SK-N-SH treated with all-trans-retinoic acid at 6 μM for 48 hours (cell line): ENCODE data around the gene CTF1.
A peak's percentile ranks its signal among the peaks of the same experiment; 100 is the strongest.

Experiments
- ATAC-seq: fragments of 200-7000 bp; cut with Tn5 transposase; 3 replicates; pipeline ENCODE4 v1.9.1; 2020; ENCODE audit warnings: mild to moderate bottlenecking, moderate library complexity
- ARNTL ChIP-seq: fragments of 450-650 bp; formaldehyde crosslinking; IDR thresholded peaks from 2 replicates; pipeline ENCODE4 v1.5.0; 2020; ENCODE audit warnings: low read depth, mild to moderate bottlenecking, moderate library complexity, borderline replicate concordance
- CREB5 ChIP-seq: fragments of 250-450 bp; sonication (Bioruptor Pico); IDR thresholded peaks from 2 replicates; pipeline ENCODE4 v1.5.1; 2020; ENCODE audit warnings: low read depth, mild to moderate bottlenecking, moderate library complexity
- CSDC2 ChIP-seq: fragments of 250-450 bp; sonication (Bioruptor Pico); IDR thresholded peaks from 2 replicates; pipeline ENCODE4 v1.5.0; 2020; ENCODE audit warnings: mild to moderate bottlenecking, moderate library complexity
- ESRRG ChIP-seq: fragments of 250-450 bp; sonication (Bioruptor Pico); IDR thresholded peaks from 2 replicates; pipeline ENCODE4 v1.6.1; 2021; ENCODE audit warnings: mild to moderate bottlenecking
- GLIS3 ChIP-seq: fragments of 250-450 bp; sonication (Bioruptor Pico); IDR thresholded peaks from 2 replicates; pipeline ENCODE4 v1.5.0; 2020; ENCODE audit warnings: mild to moderate bottlenecking, moderate library complexity
- POU6F1 ChIP-seq: fragments of 250-450 bp; sonication (Bioruptor Pico); IDR thresholded peaks from 2 replicates; pipeline ENCODE4 v1.8.0; 2021; ENCODE audit warnings: low read depth, mild to moderate bottlenecking, moderate library complexity, borderline replicate concordance
- RARB ChIP-seq: fragments of 250-450 bp; sonication (Bioruptor Pico); IDR thresholded peaks from 2 replicates; pipeline ENCODE4 v1.8.0; 2021; ENCODE audit warnings: mild to moderate bottlenecking, moderate library complexity
- TCF4 ChIP-seq: fragments of 250-450 bp; sonication (Bioruptor Pico); IDR thresholded peaks from 2 replicates; pipeline ENCODE4 v1.8.0; 2021; ENCODE audit warnings: mild to moderate bottlenecking, moderate library complexity, borderline replicate concordance
- TOX ChIP-seq: fragments of 250-450 bp; sonication (Bioruptor Pico); IDR thresholded peaks from 2 replicates; pipeline ENCODE4 v1.8.0; 2021; ENCODE audit warnings: mild to moderate bottlenecking, moderate library complexity, borderline replicate concordance
- ZC3H10 ChIP-seq: fragments of 250-450 bp; sonication (Bioruptor Pico); IDR thresholded peaks from 2 replicates; pipeline ENCODE4 v1.5.1; 2021; ENCODE audit warnings: mild to moderate bottlenecking, moderate library complexity
- ZFP3 ChIP-seq: fragments of 250-450 bp; sonication (Bioruptor Pico); IDR thresholded peaks from 2 replicates; pipeline ENCODE4 v1.5.0; 2020; ENCODE audit warnings: mild to moderate bottlenecking, moderate library complexity
- ZNF565 ChIP-seq: fragments of 450-650 bp; formaldehyde crosslinking; conservative IDR thresholded peaks from 2 replicates; pipeline ENCODE4 v1.5.0; 2020; ENCODE audit warnings: low read depth, mild to moderate bottlenecking, moderate library complexity
- ZNF70 ChIP-seq: fragments of 450-650 bp; formaldehyde crosslinking; IDR thresholded peaks from 2 replicates; pipeline ENCODE4 v1.5.0; 2020; ENCODE audit warnings: mild to moderate bottlenecking, moderate library complexity
- ZNF8 ChIP-seq: fragments of 450-650 bp; formaldehyde crosslinking; IDR thresholded peaks from 2 replicates; pipeline ENCODE4 v1.5.0; 2020; ENCODE audit warnings: mild to moderate bottlenecking, moderate library complexity
- TF ChIP-seq, protein P1 (sequence below): fragments of 250-450 bp; sonication (Bioruptor Pico); IDR thresholded peaks from 2 replicates; pipeline ENCODE4 v1.8.0; 2020; ENCODE audit warnings: mild to moderate bottlenecking, moderate library complexity, borderline replicate concordance

CTF1 gene

DNA sequence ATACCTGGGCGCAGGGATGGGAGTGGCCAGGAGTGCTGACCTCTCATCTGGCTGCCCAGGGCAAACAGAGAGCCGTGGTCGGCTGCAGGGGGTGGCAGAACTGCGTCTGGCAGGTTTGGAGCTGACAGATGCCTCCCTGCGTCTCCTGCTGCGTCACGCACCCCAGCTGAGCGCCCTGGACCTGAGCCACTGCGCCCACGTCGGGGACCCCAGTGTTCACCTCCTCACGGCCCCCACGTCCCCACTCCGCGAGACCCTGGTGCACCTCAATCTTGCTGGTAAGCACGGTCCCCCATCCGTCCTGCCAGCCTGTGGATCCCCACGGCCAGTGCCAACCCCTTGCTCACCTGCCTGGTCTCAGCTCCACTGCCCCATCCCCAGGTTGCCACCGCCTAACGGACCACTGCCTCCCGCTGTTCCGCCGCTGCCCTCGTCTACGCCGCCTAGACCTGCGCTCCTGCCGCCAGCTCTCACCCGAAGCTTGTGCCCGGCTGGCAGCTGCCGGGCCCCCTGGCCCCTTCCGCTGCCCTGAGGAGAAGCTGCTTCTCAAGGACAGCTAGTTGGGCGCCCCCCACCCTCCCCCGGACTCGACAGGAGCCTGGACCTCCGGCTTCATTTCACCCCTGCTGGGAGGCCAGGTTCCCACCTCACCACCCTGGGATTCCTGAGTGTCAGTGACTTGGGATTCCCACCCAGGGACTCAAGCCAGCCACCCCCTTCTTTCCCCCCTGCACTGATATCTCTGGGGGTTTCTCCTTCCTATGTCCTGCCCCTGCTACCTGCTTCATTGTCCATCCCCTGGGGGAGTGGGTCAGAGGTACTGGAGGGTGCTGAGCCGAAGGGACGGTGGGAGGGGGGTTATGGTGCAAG lies 50.5 kb downstream of the CTF1 start:
- TF ChIP-seq ARNTL (no peak), TCF4 (CRISPR knock-in tag) (no peak)
- TF ChIP-seq, protein P1, sequence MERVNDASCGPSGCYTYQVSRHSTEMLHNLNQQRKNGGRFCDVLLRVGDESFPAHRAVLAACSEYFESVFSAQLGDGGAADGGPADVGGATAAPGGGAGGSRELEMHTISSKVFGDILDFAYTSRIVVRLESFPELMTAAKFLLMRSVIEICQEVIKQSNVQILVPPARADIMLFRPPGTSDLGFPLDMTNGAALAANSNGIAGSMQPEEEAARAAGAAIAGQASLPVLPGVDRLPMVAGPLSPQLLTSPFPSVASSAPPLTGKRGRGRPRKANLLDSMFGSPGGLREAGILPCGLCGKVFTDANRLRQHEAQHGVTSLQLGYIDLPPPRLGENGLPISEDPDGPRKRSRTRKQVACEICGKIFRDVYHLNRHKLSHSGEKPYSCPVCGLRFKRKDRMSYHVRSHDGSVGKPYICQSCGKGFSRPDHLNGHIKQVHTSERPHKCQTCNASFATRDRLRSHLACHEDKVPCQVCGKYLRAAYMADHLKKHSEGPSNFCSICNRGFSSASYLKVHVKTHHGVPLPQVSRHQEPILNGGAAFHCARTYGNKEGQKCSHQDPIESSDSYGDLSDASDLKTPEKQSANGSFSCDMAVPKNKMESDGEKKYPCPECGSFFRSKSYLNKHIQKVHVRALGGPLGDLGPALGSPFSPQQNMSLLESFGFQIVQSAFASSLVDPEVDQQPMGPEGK (CRISPR knock-in tag): no peak
- no peak for ATAC-seq

GRCh38 chr16:30947541-30947858 lies 51.1 kb downstream of the CTF1 start:
- ATAC-seq: no peak
- no peak for TF ChIP-seq CSDC2
- no peak for TF ChIP-seq POU6F1 (CRISPR knock-in tag)
- TF ChIP-seq CREB5 (CRISPR knock-in tag): no peak
- no peak for TF ChIP-seq TOX (CRISPR knock-in tag)
- no peak for TF ChIP-seq RARB (CRISPR knock-in tag)
- TF ChIP-seq ZNF8 (CRISPR knock-in tag): no peak
- TF ChIP-seq ZNF70 (CRISPR knock-in tag): no peak
- TF ChIP-seq ARNTL: no peak
- TF ChIP-seq ZFP3: no peak
- TF ChIP-seq, all 23 proteins: peak for 0

- TF ChIP-seq ESRRG (CRISPR knock-in tag) (no peak), ZNF565 (CRISPR knock-in tag) (no peak), ZNF70 (CRISPR knock-in tag) (no peak)
- TF ChIP-seq, all 23 proteins: peak for 0
- peak; percentile 76 for ATAC-seq
Observed at GRCh38 chr16:30947859-30948666, 51.6 kb downstream of the CTF1 start.

DNA sequence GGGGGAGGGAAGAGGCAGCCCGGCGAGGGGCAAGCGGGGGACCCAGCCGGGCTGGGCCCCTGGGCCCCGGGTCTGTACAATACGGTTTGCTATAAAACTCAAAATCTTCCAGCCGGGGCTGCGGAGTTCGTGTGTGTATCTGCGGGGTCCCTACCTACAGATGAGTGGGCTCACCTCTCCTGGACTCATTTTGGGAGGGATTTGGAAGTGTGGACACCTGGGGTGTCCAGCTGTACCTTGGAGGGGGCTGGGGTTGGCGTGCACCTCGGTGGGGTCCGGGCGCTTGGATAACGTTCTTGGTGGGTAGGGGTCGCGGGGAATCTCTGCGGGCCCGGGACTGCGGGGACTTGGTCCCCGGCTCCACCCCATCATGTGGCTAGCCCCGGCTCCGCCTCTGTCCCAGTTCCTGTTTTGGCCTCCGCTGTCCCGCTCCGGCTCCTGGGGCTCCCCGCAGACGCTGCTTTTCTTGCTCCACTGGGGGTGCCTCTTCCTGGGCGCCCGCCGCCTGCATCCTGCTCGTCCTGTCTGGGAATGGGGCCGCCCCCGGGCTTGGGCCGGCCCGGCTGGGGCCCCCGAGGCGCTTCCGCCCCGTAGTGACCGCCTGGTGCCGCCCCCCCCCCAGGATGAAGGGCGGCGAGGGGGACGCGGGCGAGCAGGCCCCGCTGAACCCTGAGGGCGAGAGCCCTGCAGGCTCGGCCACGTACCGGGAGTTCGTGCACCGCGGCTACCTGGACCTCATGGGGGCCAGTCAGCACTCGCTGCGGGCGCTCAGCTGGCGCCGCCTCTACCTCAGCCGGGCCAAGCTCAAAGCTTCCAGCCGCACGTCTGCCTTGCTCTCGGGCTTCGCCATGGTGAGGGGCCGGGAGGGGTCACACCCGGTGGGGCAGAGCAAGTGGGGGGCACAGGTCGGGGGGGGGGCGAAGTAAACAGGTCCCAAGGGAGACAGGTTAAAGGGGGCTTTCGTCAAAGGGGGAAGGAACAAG lies 52.5 kb downstream of the CTF1 start, which contains the start of gene ORAI3:
TSS of gene ORAI3 (plus strand) at position 402 of the 983 bp plus-strand sequence. CDS start at position 624, 222 bp downstream.
- TF ChIP-seq ZC3H10 (CRISPR knock-in tag) (peak; percentile 39; the same call in 1 of the 2 replicates), GLIS3 (CRISPR knock-in tag) (peak; percentile 27; the same call in 1 of the 2 replicates), ZFP3 (no peak), TOX (CRISPR knock-in tag) (no peak)
- TF ChIP-seq, protein P1 (CRISPR knock-in tag): no peak; the same call in 1 of the 2 replicates

More for the DNA sequence above, 52.5 kb downstream of the CTF1 start, which contains the start of gene ORAI3:
- peak; percentile 76 for ATAC-seq
